Measurements from ENCODE around the gene TEX48.

Gene TEX48

DNA sequence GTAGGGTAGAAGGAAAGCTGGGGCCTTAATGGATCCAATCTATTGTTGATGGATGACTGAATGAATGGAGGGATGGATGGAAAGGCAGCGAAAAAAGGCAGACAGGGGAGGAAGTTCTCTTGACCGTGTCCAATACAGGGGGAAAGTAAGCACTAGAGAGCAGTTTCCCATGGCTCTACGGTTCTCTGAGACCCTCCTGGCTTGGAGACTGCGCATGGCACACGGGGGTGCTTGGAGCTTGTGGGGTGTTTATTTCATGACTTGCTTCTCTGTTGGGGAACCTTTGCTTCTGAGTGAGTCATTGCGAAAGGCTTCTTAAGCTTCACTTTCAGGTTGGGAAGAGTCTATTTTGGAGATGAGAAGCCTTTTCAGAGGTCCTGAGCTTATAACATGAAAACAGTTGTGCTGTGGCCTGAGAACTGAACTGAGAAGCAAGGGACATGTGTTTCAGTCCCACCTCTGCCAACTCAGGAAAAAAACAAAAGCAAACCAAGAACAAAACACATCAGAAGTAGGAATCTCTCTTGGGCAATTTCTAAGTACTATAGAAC, 12.8 kb upstream of the TEX48 start:
- DNase-seq: no peak
- intact Hi-C loops (cut with DNase I): no loop called here

GRCh38 chr9:114694146-114694545, 12.2 kb upstream of the TEX48 start:
- DNase-seq: no peak
- intact Hi-C loops (cut with DNase I): no loop called here

DNA sequence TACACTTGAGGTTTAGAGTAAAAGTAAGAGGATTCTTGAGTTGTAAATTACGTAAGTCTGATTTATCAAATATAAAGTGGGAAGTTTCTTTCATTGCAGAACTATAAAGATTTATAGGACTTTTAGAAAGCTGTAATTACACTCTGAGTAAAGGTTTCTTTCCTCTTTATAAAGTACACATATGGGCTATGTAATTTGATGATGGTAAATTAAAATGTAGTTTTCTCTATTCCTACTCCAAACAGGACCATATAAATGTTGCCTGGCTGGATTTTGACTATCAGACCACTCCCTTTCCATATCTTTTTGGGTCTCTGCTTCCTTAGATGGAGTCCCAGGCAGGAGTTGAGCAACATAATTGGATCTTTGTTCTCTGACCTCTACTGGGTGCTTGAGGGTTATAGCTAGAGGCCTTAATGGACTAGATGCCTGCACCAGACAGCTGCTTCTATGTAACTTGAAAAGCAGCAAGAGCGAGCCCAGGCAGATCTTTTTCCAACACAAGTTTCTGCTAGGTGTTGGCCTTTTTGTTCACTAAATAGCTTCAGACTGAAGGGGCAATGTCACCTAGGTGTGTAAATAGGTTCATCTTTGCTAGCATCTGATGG, 11.4 kb upstream of the TEX48 start:
- intact Hi-C loops (cut with DNase I): no loop called here

GRCh38 chr9:114691956-114692295, 9.9 kb upstream of the TEX48 start:
- no peak for DNase-seq
- intact Hi-C loops (cut with DNase I): no loop called here

More for the DNA sequence above, 11.4 kb upstream of the TEX48 start:
- no peak for DNase-seq

- intact Hi-C loops (cut with DNase I): no loop called here
- DNase-seq: peak in 2 of 10 donors; percentile 10 to 62
These were observed 9.3 kb upstream of the TEX48 start for GRCh38 chr9:114691046-114691955.

- DNase-seq: peak in 1 of 10 donors; percentile 49
- intact Hi-C loops (cut with DNase I): no loop called here
These were observed 8.3 kb upstream of the TEX48 start for GRCh38 chr9:114690308-114690707.

GRCh38 chr9:114689813-114690212, 7.8 kb upstream of the TEX48 start:
- intact Hi-C loops (cut with DNase I): loop anchor here (10.0 kb wide), 1 partner anchor 835 kb away; no protein-coding TSS in a partner anchor
- no peak for DNase-seq

DNA sequence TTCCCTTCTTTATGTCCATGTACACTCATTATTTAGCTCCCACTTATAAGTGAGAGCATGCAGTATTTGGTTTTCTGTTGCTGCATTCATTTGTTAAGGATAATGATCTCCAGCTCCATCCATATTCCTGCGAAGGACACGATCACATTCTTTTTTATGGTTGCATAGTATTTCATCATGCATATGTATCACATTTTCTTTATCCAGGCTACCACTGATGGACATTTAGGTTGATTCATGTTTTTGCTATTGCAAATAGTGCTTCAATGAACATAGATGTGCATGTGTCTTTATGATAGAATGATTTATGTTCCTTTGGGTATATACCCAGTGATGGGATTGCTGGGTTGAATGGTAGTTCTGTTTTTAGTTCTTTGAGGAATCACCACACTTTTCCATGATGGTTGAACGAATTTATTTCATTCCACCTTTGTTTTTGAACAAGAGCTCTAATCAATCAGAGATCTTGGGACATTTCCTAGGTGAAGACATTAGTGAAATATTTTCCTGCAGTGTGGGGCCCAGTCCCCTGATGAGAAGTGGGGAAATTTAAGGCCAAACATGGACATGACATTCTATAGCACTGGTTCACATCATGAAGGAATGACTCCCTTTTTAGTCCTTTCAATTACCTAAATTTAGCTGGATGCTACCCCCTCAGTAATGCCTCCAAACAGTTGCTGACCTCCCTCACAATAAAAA, 7.1 kb upstream of the TEX48 start:
- intact Hi-C loops (cut with DNase I): loop anchor here (10.0 kb wide), 1 partner anchor 836 kb away; no protein-coding TSS in a partner anchor
- DNase-seq: no peak

DNA sequence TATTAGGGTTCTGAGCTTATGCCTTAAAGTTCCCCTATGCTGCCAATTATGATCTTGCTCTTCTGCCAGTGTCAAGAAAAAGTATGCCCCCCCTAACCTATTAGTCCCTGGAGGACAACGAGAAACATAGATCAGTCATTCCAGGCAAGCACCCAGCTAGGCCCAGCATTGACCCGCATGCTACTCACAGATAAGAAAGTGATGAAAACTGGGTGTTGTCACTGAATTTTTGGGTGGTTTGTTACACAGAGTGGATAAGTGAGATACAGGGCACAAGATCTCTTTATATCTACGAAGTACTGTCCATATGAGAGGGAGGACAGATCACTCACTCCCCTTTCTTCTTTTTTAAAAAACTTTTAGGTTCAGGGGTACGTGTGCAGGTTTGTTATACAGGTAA, 6.4 kb upstream of the TEX48 start:
- intact Hi-C loops (cut with DNase I): loop anchor here (10.0 kb wide), 1 partner anchor 836 kb away; no protein-coding TSS in a partner anchor

DNA sequence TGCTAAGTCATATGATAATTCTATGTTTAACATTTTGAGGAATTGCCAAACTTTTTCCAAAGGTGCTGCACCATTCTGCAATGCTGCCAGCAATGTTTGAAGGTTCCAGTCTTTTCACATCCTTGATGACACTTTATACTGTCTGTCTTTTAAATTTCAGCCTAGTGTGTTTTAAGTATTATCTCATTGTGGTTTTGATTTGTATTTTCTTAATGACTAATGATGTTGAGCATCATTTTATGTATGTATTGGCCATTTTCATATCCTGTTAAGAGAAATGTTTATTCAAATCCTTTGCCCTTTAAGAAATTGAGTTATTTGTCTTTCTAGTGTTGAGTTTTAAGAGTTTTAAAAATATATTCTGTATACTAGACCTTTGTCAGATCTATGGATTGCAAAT, 5.0 kb upstream of the TEX48 start:
- intact Hi-C loops (cut with DNase I): loop anchor here (10.0 kb wide), 1 partner anchor 838 kb away; no protein-coding TSS in a partner anchor
- DNase-seq: no peak

More for the DNA sequence above, 6.4 kb upstream of the TEX48 start:
- no peak for DNase-seq

DNA sequence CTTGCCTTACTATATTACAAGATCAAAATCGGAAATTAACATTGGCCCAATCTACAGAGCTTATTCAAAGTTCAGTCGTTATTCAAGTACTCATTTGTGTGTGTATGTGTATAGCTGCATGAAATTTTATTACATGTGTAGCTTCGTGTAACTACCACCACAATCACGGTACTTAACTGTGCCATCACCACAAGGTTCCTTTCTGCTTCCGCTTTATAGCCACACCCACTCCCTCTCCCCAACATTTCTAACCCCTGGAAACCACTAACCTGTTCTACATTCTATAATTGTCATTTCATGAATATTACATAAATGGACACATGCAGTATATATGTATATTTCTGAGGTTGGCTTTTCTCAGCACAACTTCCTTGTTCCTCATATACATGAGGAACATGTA, 4.0 kb upstream of the TEX48 start:
- no peak for DNase-seq
- intact Hi-C loops (cut with DNase I): loop anchor here (10.0 kb wide), 1 partner anchor 839 kb away; no protein-coding TSS in a partner anchor

- DNase-seq: no peak
- intact Hi-C loops (cut with DNase I): loop anchor here (1.0 to 10.0 kb wide), 2 partner anchors 225 to 841 kb away; no protein-coding TSS in a partner anchor
These were observed 2.0 kb upstream of the TEX48 start for GRCh38 chr9:114684036-114684435.

DNA sequence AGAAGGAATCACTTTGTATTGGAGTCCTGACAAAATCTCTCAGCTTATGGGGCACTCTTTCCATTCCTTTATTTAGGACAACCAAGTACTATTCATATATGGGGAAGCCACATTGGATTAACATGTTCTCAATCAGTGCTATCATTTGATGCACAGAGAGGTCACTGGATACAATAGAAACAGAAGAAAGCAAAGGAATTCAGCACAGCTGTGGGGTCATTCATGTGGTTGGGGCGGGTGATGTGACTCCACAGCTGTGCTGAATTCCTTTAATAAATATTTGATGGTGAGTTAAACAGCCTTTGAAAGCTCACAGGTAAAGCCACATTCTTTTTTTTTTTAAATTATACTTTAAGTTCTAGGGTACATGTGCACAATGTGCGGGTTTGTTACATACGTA, 854 bp upstream of the TEX48 start:
- no peak for DNase-seq
- intact Hi-C loops (cut with DNase I): loop anchor here (2.0 to 10.0 kb wide), 2 partner anchors 332 to 842 kb away; no protein-coding TSS in a partner anchor

GRCh38 chr9:114680259-114681001, 1.6 kb downstream of the TEX48 start:
- DNase-seq: no peak
- intact Hi-C loops (cut with DNase I): loop anchor here (2.0 to 10.0 kb wide), 2 partner anchors 230 to 844 kb away; no protein-coding TSS in a partner anchor

DNA sequence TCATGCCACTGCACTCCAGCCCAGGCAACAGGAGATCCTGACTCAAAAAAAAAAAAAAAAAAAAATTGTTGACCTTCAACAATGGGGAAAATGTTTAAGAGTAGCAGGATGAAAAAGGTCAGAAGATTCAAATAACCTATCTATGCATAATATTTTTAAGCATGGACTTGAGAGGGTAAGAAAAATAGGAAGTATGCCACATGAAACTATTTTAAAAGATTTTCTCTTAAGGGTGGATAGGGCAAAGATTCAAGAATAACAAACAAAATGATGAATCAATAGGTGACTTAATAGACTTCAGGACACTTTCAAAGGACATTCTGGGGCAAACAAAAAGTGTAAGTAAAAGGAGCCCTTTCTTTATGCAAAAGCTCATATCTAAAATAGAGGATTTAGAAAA, 3.2 kb downstream of the TEX48 start:
- DNase-seq: no peak
- intact Hi-C loops (cut with DNase I): no loop called here

GRCh38 chr9:114678130-114678529, 3.9 kb downstream of the TEX48 start:
- DNase-seq: no peak
- intact Hi-C loops (cut with DNase I): no loop called here

DNA sequence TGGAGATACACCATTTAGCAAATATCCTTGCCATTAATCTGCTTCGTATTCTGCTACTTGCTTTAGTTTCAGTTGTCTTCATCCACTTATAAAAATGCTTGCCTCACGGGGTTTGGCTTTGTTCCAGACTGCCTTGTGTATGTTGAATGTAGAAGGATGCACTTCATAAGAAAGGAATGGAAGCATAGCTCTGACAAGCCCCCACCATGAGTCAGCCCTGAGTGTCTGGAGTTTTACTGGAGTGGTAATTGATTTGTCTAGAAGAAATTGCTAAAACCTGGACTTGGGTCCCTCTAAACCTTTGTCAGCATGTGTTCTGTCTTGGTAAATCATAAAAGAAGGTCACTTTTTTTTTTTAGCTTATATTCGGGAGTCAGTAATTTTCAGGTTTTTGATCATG, 4.6 kb downstream of the TEX48 start:
- DNase-seq: no peak
- intact Hi-C loops (cut with DNase I): no loop called here

DNA sequence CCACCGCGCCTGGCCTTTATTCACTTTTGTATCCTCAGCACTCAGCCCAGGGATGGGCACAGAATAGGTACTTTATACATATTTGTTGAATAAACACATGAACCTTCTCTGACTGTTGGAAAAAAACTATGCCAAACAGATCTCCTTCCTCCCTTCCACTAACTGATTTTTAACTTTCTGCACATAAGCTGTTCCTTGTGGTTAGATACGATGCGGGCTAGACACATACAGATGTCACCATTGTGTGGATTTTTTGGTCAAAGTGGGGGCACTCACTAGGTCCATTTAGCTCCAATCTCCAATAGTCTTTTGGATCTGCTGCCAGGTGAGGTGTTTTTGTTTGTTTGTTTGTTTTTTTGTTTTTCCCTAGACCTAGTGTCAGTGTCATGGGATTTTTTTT, 5.1 kb downstream of the TEX48 start:
- DNase-seq: no peak
- intact Hi-C loops (cut with DNase I): no loop called here

DNA sequence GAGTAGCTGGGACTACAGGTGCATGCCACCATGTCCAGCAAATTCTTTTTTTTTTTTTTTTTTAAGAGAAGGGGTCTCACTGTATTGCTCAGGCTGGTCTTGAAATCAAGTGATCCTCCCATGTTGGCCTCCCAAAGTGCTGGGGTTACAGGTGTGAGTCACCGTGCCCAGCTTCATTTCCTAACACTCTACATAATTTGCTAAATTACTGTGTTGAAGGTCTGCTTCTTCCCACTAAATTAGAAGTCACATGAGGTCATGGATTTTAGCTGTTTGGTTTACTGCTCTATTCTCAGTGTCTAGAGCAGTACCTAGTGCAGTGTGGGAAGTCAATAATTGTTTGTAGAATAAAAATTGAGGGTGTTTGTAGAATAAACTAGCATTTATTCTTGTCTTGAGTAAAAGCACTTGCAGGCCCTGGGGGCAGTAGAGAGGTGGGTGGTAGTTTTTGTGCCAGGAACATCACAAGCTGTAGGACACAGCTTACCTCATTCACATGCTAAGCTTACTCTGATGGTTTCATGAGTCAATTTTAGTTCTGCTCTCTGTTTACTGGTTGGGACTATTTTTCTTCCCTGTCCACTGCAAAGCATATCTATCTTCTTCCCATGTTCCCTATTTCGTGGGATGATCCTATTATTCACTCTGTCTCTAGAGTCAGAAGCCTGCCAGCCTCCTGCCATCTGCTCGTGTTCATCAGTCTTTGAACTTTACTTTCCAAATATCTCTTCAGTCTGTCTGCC, 7.0 kb downstream of the TEX48 start:
- no peak for DNase-seq
- intact Hi-C loops (cut with DNase I): no loop called here

Data from posterior cingulate gyrus (tissue), 11 donors.